HG03342 (cell line): ENCODE results near the gene TUBA4B.

Experiments used
- ATAC-seq: cut with Tn5 transposase; IDR thresholded peaks from one replicate; pipeline ENCODE4 v1.9.1; 2021; ENCODE audit warnings: mild to moderate bottlenecking, moderate library complexity; ENCODE audit not compliant: unreplicated experiment

Gene TUBA4B

GRCh38 chr2:219218732-219219701 is 34.0 kb upstream of the TUBA4B start, which contains the start of gene ABCB6:
Gene ABCB6, minus strand, starts transcription at chr2:219218958. Its CDS starts 285 bp downstream, at chr2:219218673.
- peak; percentile 76 for ATAC-seq

DNA sequence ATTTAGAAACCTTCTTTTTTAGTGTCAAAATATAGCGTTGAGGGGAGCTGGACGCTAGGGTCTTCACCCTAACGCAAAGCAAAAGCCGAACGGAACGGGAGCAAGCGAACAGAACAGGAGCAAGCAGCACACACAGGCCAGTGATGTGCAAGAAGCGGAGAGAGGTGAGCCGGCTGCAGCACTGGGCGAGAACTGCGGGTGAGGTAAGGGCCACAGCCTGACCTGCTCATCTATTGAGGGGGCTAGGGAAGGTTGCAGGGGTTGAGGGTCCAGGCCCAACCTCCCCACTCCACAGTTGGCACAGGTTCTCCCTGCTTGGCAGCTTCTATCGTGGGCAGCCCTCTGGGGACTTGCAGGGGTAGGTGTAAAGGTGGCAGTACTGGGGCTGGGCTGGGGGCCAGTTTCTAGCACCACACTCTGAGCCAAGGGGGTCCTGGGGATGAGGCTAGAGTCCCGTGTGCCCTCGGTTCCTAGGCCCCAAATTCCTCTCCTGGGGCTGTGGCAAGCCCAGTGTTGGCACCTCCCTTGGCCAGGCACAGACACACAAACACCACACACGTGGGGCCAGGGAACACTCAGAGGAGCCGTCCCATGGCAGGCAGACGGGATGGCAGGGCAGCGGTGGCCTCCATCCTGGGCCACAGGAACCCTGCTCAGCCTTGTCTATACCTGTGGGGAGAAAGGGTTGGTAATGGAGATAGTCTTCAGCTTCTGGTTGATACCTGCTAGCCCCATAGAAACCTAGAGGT is 33.1 kb upstream of the TUBA4B start:
- ATAC-seq, result no peak

DNA sequence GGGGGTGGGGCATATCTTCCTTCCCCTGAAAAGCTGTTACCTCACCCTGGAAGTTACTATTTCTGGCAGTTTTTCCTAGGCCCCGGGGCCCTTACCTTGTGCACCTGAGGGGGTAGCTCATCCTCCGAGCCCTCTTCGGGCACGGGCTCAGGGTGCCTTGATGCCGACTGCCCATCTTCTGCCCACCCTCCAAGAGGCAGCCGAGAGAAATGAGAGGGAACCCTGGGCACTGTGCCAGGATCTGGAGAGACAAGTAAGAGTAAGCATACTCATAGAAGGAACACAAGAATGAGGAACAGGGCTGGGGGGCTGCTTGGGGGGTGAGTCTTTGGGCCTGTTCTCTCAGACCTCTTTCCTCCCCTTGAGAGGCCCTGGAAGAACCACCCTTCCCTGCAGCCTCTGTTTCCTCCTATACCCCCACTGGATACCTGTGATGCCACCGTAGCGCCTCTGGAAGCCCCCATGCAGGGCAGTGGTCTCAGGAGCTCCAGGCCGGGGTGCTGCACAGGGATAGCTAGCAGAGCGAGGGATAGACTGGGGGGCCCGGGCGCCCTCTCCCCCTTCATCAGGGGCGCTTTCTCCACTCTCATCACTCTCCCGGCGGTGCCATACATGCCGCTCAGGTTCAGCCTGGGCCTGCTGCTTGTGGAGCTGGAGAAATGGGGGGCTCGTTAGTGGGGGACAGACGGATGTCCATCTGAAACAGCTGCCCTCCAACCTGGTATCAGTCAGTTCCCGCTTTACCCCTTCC is 32.2 kb upstream of the TUBA4B start:
- ATAC-seq, result no peak

DNA sequence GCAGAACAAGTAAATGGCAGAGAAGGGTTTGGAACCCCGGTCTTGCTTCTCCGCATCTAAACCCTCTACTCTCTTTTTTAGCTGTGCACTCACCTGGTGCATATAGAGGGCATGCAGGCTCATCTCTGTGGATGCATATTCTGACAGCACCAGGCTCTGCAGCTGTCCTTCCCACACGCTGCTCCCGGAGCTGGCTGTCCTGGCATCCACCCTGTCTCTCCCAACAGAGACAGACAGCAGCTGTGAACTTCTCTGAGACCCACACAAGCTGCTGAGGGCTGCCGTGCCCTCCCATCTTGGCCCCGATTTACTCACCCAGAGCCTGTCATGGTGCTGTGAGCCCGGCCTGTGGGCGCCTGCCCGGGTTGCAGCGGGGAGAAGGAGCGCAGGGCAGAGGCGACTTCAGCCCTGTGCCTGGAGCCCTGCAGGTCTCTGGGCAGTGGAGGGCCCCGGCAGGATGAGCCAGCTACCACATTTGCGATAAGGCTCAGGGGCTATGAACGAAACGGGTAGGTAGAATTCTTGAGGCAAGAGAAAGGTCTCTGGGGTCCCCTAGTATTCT is 31.0 kb upstream of the TUBA4B start:
- ATAC-seq, result no peak

DNA sequence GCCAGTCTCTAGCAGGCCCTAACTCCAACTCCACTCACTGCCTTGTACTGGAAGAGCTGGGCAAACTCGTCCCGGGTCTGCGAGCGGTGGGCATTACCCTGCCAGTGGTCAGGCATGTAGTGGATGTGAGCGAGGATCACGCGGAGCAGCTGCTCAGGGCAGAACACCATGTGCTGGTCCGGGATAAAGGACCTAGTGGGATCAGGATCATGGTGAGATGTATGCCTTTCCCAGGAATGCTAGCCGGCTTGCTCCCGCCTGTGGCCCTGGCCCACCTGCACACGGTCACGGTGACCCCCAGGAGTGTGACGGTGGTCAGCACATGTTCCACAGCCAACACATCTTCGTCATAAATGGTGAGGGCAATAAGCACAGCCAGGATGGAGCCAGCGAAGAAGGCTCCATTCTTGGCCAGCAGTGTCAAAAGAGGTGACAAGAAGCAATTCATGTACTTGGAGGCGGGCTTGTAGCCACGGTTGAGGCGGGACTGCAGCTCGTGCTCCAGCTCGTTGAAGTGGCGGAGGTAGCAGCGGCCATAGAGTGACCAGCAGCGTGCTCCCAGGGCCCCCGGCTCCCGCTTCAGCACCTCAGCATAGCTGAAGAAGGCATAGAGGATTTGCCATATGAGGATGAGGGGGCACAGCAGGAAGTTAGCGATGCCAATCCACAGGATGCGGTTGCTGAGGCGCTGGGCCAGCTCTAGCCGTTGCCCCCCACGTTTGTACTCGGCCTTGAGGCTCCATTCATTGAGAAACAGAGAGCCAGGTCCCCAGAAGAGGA is 29.0 kb upstream of the TUBA4B start:
- no peak for ATAC-seq

DNA sequence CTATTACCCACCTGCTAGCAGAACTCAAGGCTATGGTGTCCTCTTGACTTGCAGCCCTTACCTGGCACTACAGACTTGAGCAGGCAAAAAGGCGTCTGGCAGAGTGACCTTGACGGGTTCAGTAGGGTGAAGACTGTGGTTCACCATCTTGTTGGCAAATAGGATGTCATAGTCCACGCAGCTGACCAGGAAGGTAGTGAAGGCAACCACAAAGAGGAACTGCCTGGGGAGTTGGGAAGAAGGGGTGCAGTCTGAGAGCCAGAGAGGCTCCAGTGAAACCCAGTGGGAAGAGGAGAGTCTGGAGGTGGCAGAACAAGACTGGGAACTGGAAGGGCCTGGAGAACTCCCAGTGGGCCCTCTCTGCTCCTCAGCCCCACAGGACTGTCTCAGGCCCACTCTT is 27.7 kb upstream of the TUBA4B start:
- no peak for ATAC-seq

GRCh38 chr2:219228041-219228910 is 24.8 kb upstream of the TUBA4B start:
- ATAC-seq, result no peak

DNA sequence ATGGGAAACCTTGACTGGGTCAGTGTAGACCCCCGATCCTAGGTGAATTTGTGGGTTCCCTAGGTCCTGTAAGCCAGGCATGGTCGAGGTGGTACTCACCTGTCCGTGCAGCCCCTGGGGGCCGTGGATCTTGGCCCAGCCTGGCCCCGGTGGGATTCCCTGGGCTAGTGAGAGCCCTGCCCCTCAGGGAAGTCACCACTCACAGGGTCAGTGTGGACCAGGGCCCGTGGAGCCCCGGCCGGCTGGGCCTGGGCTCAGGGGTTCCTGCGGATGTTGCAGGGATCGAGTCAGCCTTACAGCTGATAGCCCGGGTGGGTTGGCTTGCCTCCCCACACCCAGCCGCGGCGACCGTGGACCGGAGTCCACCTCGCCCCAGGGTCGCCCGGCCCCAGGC is 24.1 kb upstream of the TUBA4B start:
- no peak for ATAC-seq

DNA sequence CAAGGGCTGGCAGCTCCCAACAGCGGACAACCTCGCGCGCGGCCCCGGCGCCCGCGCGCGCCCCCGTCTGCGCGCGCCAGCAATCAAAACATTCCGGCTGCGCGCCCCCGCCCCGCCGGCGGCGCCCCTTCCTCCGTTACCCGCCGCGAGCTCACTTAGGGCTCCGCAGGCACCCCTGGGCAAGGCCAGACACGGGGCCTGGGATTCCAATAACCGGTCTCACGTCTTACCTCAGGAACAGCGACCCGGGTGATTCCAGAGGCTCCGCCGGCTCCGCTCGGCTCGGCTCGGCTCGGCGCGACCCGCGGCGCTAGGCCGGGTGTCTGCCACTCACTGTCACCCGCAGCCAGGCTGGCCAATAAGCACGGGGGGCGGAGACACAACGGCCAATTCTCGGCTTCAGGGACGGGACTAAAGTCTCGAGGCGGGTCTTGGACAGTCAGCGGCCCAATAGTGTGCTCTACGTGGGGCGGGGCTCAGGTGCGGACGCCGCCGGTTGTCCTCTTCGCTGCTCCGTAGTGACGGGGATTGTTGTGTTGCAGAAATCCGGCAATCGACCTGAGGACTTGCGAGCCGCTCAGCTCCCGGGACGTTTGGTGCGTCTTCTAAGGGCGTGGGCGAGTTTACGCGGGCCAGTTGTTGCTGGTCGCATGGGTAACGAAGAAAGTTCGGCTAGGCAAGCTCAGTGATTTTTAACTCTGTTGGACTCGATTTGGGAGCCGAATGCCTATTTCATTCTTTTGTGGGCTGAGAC is 23.6 kb upstream of the TUBA4B start, which contains the start of the genes ANKZF1 and ATG9A:
ANKZF1 (plus strand) TSS at position 502 of the 754 bp plus-strand sequence. CDS start 452 bp downstream, outside the sequence.
ATG9A (minus strand) TSS at position 332 of the 754 bp plus-strand sequence. CDS start 1,612 bp downstream, outside the sequence.
- peak; percentile 96 for ATAC-seq

DNA sequence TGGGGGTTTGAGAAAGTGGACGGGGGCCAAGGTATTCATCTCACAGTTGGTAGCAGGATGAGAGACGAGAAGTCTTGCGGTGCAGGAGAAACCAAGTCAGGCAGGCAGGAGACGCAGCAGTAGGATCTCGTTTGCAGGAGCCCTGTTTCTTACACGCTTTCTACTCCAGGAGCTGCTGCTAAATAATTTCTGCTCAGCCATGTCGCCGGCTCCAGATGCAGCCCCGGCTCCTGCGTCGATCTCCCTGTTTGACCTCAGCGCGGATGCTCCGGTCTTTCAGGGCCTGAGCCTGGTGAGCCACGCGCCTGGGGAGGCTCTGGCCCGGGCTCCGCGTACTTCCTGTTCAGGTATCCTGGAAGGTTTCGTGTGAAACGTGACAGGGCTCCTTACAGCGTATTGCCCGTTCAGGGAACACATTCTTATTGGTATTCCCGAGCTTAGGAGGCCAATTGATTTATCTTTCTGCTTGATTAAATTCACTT is 22.9 kb upstream of the TUBA4B start:
- ATAC-seq, result peak; percentile 20

DNA sequence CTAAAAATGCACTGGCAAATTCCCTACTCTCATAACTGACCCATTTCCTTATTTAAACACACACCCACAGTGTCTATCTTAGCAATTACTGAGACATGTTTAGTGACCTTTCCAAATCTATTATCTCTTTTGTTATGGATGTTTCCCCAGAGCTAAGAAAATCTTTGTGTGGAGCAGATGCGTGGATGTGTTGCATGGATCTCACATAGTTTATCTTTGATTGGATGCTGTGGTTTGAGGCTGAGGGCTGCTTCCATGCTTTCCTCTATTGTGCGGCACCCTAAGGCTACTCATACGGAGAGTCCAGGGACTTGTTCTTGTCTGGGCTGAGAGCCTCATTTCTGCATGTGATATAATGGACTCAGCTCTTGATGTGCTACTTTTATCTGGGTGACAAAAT is 18.7 kb upstream of the TUBA4B start:
- no peak for ATAC-seq

DNA sequence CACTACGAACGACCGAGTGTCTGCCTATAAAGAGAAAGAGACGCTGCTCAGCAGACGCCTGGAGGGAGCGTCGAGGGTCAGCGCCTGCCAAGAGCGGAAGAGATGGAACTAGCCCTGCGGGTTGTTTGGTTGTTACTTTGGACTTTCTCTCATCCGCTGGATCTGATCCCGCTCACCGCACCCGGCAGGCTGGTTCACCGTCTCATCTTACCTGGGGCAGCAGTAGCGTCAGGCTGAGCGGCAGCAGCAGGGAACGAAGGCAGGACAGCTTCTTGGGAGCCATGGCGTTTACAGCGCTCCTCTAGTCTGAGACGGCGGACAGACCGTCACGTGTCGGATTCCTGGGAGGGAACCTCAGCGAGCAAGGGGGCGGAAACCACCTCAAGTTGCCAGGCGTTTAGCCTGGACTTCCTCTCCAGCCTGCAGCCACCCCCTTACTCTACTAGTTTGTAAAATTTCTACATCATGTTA is 9.7 kb upstream of the TUBA4B start:
- no peak for ATAC-seq

DNA sequence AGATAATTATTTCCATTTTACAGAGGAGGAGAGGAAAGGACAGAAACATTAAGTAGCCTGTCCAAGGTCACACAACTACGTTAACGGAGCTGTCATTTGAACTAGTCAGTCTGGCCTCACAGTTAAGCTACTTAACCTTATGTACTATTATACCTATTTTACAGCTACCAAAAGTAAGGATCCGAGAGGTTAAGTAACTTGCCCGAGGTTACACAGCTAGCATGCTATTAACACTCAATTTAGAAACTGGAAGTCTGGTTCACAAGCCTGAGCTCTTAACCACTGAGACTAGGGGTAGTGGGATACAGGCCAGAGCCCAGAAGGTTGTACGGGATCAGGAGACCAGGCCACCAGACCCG is 8.3 kb upstream of the TUBA4B start:
- no peak for ATAC-seq

GRCh38 chr2:219245148-219245898 is 7.7 kb upstream of the TUBA4B start, which contains the start of the genes GLB1L and STK16:
Gene GLB1L, minus strand, starts transcription at chr2:219245444. Its CDS starts 1,871 bp downstream, at chr2:219243573.
Gene STK16, plus strand, starts transcription at chr2:219245479. Its CDS starts 521 bp downstream, at chr2:219246000.
- peak; percentile 63 for ATAC-seq

GRCh38 chr2:219245899-219246230 is 7.2 kb upstream of the TUBA4B start:
- no peak for ATAC-seq

DNA sequence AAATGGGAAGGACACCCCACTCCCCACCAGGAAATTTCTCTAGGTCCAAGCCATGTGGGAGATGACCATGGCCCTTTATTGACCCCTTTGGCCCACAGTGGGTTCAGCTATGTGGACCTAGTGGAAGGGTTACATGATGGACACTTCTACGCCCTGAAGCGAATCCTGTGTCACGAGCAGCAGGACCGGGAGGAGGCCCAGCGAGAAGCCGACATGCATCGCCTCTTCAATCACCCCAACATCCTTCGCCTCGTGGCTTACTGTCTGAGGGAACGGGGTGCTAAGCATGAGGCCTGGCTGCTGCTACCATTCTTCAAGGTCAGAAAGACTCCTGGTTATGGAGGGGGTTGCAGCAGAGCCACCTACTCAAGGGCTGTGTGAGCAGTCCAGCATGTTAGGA is 6.5 kb upstream of the TUBA4B start:
- no peak for ATAC-seq
